ENCODE data around the gene HES2. TPM values are rescaled to one million over a fixed set of nuclear protein-coding genes. Genes with fewer than 3 reads are reported as not detected.
"Not testable (repeated sequence)": the region's sequence is repeated elsewhere in the genome, so short reads cannot be mapped to it uniquely, and the experiment has no call there.

Gene HES2
- total RNA-seq, 2 experiments from 2014 or later: not detected

DNA sequence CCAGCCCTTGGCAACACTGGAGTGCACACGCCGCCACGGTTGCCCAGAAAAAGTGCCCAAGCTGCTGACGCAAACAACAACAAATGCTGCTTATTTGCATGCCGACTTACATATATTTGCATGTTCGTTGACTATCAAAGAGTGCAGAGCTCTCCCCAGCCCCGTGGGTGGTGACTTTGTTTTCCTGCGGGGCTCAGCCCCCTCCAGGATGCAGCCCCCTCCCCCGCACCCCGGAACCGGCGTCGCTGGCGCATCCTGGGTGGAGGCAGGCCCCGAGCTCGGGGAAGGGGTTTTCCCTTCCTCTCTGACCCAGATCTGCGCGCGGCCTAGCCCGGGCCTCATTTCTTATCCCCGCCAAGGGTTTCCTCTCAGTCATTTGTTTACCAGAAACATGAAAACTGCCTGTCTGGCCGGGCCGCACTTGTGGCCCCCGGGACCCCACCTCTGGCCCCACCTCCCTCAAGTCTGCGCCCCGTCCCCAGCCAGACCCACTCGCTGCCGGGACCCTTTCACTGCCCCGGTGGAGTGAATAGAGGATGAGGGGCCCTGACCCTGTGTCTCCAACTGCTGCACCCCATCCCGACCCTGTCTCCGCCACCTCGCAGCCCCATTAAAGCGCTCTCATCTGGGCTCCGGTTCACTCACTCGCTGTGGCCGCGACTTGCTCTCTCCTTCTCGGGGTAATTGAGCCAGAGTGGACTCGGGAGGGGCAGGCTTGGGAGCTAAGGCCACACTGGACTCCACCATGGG, 40.8 kb upstream of the HES2 start:
- Mint-ChIP-seq H3K27ac (peak overlapping the region; percentile 86), H3K27me3 (peaks cover 16% of the 10 kb centered on the region), H3K4me1 (peaks cover 43% of the 10 kb centered on the region)

DNA sequence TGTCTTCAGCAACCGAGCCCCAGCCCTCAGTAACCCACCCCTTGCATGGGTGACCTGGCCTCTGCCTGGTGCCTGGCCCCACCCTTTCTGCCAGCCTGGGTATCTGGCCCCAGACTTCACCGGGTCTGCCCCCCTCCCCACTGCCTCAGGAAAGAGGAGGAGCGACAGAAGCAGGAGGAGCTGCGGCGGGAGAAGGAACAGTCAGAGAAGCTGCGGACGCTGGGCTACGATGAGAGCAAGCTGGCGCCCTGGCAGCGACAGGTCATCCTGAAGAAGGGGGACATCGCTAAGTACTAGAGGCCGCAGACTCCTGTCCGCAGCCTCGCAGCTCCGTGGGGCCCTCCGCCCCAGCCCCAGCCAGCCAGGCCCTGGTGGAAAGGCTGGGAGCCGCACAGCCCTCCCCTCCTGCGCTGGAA, 40.1 kb upstream of the HES2 start:
- DNase-seq: no peak
- peaks cover 25% of the 10 kb centered on the region for H3K36me3 Mint-ChIP-seq
- H3K9me3 Mint-ChIP-seq: no peaks in the 10 kb centered on the region
- H3K4me1 Mint-ChIP-seq: peaks cover 43% of the 10 kb centered on the region
- peak overlapping the region; percentile 72 for H3K27ac Mint-ChIP-seq
- peak overlapping the region; percentile 56 for H3K4me3 Mint-ChIP-seq
- peaks cover 16% of the 10 kb centered on the region for H3K27me3 Mint-ChIP-seq

More for the DNA sequence above, 40.8 kb upstream of the HES2 start:
- peak; percentile 81 for DNase-seq
- Mint-ChIP-seq H3K36me3 (peaks cover 29% of the 10 kb centered on the region), H3K4me3 (peak overlapping the region; percentile 71), H3K9me3 (no peaks in the 10 kb centered on the region)

- Mint-ChIP-seq H3K27ac (no peak overlapping the region), H3K4me1 (peaks cover 21% of the 10 kb centered on the region), H3K36me3 (peaks cover 8% of the 10 kb centered on the region), H3K9me3 (no peaks in the 10 kb centered on the region), H3K27me3 (peaks cover 42% of the 10 kb centered on the region), H3K4me3 (no peak overlapping the region)
- DNase-seq: no peak
Observed at GRCh38 chr1:6456800-6457466, 37.2 kb upstream of the HES2 start.

- H3K9me3 Mint-ChIP-seq, DNase-seq, H3K36me3 Mint-ChIP-seq, H3K27ac Mint-ChIP-seq, H3K4me3 Mint-ChIP-seq: not testable (repeated sequence)
- peaks cover 15% of the 10 kb centered on the region for H3K4me1 Mint-ChIP-seq
- H3K27me3 Mint-ChIP-seq: peaks cover 47% of the 10 kb centered on the region
Observed at GRCh38 chr1:6455752-6456520, 36.2 kb upstream of the HES2 start.

DNA sequence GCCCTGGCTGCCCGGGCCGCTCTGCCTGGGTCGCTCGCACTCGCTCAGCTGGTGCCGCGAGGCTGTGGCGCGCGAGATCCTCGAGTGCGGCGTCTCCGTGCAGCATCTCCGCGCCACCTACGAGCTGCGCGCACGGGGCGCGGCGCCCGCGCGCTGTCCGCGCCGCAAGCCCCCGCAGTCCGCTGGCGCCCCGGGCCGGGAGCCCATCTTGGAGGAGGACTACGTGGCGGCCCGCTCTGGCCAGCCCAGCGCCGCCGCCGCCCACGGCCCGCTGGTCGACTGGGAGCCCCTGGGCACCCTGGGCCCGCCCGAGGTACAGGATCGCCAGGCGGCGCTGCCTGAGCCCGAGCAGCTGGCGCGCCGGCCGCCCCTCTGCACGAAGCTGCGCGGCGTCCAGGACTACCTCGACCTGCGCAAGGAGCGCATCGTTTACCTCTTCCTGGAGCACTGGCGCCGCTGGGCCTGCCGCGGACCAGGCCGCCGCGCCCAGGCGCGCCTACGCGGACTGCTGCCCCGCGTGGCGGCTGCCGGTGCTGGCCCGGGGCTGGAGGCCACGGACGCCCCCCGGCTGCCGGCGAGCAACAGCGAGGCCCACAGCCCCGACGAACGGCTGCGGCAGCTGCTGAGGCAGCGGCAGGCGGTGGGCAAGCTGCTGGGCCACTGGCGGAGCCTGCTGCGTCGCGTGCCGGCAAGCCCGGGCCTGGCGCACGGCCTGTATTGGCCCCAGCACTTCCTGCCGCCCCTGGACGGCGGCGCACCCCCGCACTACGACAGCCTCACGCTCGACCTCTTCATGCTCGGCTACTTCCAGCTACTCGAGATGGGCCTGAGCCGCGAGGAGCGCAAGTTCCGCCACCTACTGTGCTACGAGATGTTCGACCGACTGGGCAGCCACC, 35.4 kb upstream of the HES2 start:
- Mint-ChIP-seq H3K9me3 (no peaks in the 10 kb centered on the region), H3K4me3 (no peak overlapping the region), H3K36me3 (no peaks in the 10 kb centered on the region), H3K27me3 (peaks cover 55% of the 10 kb centered on the region), H3K4me1 (peaks cover 6% of the 10 kb centered on the region), H3K27ac (no peak overlapping the region)
- DNase-seq: peak; percentile 51

DNA sequence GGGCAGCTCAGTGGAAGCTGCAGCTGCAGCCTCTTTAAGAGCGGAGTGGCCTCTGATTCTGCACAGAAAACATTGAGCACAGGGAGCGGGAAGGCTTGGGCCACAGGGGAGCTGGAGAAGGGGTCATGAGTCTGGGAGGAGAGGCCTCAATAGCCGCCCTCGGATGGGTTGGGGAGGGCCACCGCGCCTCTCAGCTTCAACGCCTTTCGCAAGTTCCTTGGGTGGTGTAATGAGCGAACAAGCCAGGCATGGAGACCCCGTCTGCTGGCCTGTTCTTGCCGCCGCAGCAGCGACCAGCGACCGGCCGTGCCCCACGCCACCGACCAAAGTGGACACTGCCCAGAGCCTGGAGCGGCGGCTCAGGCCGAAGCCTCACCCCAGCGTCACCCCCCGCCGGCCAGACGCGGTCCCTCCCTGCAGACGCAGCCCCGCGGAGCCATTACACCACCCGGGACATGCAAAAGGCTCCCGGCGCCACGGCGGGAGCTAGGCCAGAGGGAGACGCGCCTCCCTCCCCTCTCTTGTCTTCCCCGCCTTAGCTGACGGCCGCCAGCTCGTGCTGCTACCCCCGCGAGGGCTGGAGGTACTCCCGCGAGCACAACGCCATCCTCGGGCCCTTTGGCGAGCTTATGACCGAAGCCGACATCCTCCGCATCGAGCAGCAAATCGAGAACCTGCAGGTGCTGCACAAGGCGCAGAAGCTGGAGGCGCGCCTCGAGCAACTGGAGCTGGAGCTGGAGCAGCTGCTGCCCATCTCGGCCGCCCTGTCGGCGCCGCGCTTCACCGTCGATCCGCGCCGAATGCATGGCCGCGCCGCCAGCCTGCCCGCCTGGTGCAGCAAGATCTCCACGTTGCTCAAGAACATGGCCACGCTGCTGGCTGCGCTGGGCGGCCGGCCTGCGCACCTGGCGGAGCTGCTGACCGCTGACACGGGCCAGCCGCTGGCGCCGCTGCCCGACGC, 34.5 kb upstream of the HES2 start:
- not testable (repeated sequence) for H3K4me1 Mint-ChIP-seq, H3K4me3 Mint-ChIP-seq, H3K9me3 Mint-ChIP-seq, H3K36me3 Mint-ChIP-seq, H3K27ac Mint-ChIP-seq
- H3K27me3 Mint-ChIP-seq: peaks cover 60% of the 10 kb centered on the region
- peak; percentile 26 for DNase-seq

GRCh38 chr1:6450943-6451373, 31.2 kb upstream of the HES2 start:
- H3K27me3 Mint-ChIP-seq: peaks cover 75% of the 10 kb centered on the region
- H3K4me1 Mint-ChIP-seq: peaks cover 10% of the 10 kb centered on the region
- no peaks in the 10 kb centered on the region for H3K9me3 Mint-ChIP-seq
- no peaks in the 10 kb centered on the region for H3K36me3 Mint-ChIP-seq
- no peak for DNase-seq
- H3K27ac Mint-ChIP-seq: no peak overlapping the region
- no peak overlapping the region for H3K4me3 Mint-ChIP-seq

DNA sequence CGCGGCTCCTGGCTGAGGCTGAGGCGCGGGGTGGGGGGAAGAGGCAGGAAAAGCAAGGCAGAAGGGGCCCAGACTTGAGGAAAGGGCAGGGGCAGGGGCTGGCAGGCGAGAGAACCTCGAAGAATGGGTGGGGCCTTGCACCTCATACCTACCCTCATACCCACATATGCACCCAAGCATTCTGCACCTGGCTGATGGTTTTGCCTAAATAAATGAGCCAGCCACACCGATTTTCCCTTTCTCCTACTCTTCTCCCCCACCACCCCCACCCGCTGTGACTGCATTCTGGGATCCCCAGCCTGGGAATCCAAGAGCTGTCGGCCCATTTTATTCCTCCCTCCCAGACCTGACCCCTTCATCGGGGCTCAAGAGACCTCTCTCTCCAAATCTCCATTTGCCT, 30.8 kb upstream of the HES2 start:
- not testable (repeated sequence) for H3K36me3 Mint-ChIP-seq, H3K4me1 Mint-ChIP-seq, H3K9me3 Mint-ChIP-seq, H3K27ac Mint-ChIP-seq, DNase-seq, H3K4me3 Mint-ChIP-seq
- peaks cover 75% of the 10 kb centered on the region for H3K27me3 Mint-ChIP-seq

DNA sequence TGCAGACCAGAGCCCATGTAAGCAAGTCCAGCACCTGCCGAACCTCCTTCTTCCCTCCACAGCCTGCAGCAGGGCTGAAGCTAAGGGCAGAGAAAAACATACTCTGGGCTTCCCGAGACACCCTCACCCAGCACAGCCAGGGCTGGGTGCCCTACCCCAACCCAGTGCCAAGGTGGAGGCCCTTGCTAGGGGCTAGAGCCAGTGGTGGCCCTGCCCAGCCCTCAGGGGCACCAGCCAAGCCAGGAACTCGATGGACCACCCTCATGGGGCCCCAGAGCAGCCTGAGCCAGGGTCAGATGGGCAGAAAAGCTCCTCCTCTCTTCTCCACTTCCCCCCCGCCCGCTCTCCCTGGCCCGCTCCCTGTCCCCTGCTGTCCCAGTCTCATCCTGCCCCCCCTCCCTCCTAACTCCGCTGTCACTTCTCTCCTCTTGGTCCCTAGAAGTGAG, 30.3 kb upstream of the HES2 start:
- peaks cover 76% of the 10 kb centered on the region for H3K27me3 Mint-ChIP-seq
- H3K4me1 Mint-ChIP-seq: peaks cover 10% of the 10 kb centered on the region
- no peaks in the 10 kb centered on the region for H3K9me3 Mint-ChIP-seq
- H3K27ac Mint-ChIP-seq: no peak overlapping the region
- no peak for DNase-seq
- no peaks in the 10 kb centered on the region for H3K36me3 Mint-ChIP-seq
- no peak overlapping the region for H3K4me3 Mint-ChIP-seq

- Mint-ChIP-seq H3K4me3 (no peak overlapping the region), H3K27ac (no peak overlapping the region), H3K9me3 (no peaks in the 10 kb centered on the region), H3K4me1 (peaks cover 10% of the 10 kb centered on the region), H3K27me3 (peaks cover 79% of the 10 kb centered on the region), H3K36me3 (no peaks in the 10 kb centered on the region)
- DNase-seq: no peak
Observed at GRCh38 chr1:6448749-6449631, 29.3 kb upstream of the HES2 start.

DNA sequence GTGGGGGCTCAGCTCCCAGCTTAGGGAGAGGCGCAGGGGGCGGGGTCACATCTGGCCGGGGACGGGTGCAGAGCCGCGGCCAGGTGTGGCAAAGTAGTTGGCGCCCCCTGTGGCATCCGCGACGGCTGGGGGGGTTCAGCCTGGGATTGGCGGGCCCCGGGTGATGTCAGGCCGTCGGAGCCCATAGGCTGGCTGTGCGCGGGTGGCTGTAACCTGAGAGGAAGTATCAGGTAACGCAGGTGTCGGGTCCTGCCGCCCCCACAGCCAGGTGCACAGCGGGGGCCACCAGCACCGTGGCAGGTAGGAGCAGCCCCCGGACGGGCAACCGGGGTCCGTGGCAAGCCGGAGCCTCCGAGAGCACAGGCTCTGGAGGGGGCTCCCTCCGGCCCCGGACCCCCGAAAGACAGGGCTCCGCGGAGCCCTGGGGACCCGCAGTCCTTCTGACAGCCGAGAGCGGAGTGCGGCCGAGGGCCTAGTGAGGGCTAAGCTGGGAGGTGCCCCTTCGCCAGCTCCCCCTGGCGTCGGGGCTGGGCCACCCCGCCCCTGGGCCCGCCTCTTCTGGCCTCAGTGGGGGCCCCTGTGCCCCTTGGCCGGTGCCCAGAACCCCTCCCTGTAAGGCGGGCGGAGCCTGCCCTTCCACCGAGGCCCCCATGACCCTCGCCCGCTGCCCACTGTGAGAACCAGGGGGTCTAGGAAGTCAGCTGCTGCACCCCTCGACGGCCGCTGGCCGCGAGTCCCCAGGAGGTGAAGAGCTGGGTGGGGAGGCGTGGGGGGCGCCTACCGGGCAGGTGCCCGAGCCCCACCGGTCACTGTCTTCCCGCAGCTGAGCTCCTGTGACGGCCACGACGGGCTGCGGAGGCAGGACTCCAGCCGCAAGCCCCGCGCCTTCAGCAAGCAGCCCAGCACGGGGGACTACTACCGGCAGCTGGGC, 28.4 kb upstream of the HES2 start:
- Mint-ChIP-seq H3K27ac (no peak overlapping the region), H3K36me3 (no peaks in the 10 kb centered on the region), H3K27me3 (peaks cover 70% of the 10 kb centered on the region), H3K9me3 (no peaks in the 10 kb centered on the region), H3K4me1 (peaks cover 10% of the 10 kb centered on the region), H3K4me3 (peak overlapping the region; percentile 25)
- DNase-seq: no peak

All from activated naive CD8-positive, alpha-beta T cell treated with anti-CD3 and anti-CD28 coated beads for 36 hours (primary cell).